K562 (cell line): Measurements from ENCODE around the gene ARAP1. TPM values are rescaled to one million over a fixed set of nuclear protein-coding genes. Genes with fewer than 3 reads are reported as not detected.

Experiments used
- ATAC-seq: fragments of 200-7000 bp; cut with Tn5 transposase; 3 replicates; pipeline ENCODE4 v1.9.1; 2020; ENCODE audit warnings: moderate library complexity
- BruUV-seq: library from RNA; stranded (reverse); fragments of 400-500 nt; replicated peaks from 2 replicates; lab custom pipeline; 2021; lab: Mats Ljungman, UMichigan
- CTCF ChIA-PET: fragments of 300-600 bp; formaldehyde crosslinking; extraction: SDS; loops from one replicate; lab custom pipeline; 2021; ENCODE audit warnings: low intra/inter-chr PET ratio; lab: Yijun Ruan, JAX
- POLR2A ChIA-PET: fragments of 300-600, 350-650 bp; sonication (Branson Sonifier 250); formaldehyde crosslinking; extraction: SDS; loops from one replicate; lab custom pipeline; 2021; ENCODE audit warnings: antibody characterized with exemption, inconsistent platforms; lab: Yijun Ruan, JAX
- DNase-seq, 4 experiments: peaks; one replicate each; pipeline versions ENCODE4 v3.0.0 to v3.0.0-alpha.2; 2011 to 2018; ENCODE audit warnings: low spot score in 3 of 4, mixed read lengths in 3 of 4; ENCODE audit errors: extremely low read depth in 1 of 4
- FAIRE-seq: peaks from 2 replicates; lab custom pipeline; 2011; peaks lifted over from hg19 to GRCh38; lab: Jason Lieb, UNC
- H2AFZ ChIP-seq: 2 replicates; pipeline ENCODE4 v1.6.0; 2011; ENCODE audit warnings: low read depth, low read length, control low read depth, inconsistent platforms
- H3K27ac ChIP-seq: fragments of 200-600 bp; 3 replicates; pipeline ENCODE4 v1.8.0; 2011; ENCODE audit warnings: low read depth, mild to moderate bottlenecking, control low read depth, inconsistent platforms, low read length, moderate library complexity, mixed read lengths; ENCODE audit errors: extremely low read depth
- H3K27me3 ChIP-seq, 2 experiments: fragments of 300-600 bp in 1 of 2; 2 replicates in 1 of 2; 3 replicates in 1 of 2; pipeline versions ENCODE4 v1.6.0 to v1.8.0; 2011; ENCODE audit warnings: inconsistent platforms in 2 of 2, low read length in 2 of 2, mild to moderate bottlenecking in 1 of 2, mixed read lengths in 1 of 2, moderate library complexity in 1 of 2; ENCODE audit not compliant: control insufficient read depth in 2 of 2, insufficient read depth in 2 of 2
- H3K36me3 ChIP-seq: fragments of 300-600 bp; 3 replicates; pipeline ENCODE4 v1.8.0; 2011; ENCODE audit warnings: mild to moderate bottlenecking, low read length, inconsistent platforms; ENCODE audit not compliant: control insufficient read depth, insufficient read depth
- H3K4me1 ChIP-seq, 2 experiments: fragments of 200-600 bp in 1 of 2; replicated peaks in 1 of 2; 2 replicates in 1 of 2; 3 replicates in 1 of 2; pipeline versions ENCODE4 v1.5.1 to v1.8.0; 2011; ENCODE audit warnings: inconsistent platforms in 2 of 2, low read length in 2 of 2, mild to moderate bottlenecking in 1 of 2, mixed read lengths in 1 of 2, moderate library complexity in 1 of 2; ENCODE audit not compliant: control insufficient read depth in 2 of 2, insufficient read depth in 2 of 2
- H3K4me2 ChIP-seq: 2 replicates; pipeline ENCODE4 v1.6.1; 2011; ENCODE audit warnings: low read length, control low read depth, inconsistent platforms, mixed read lengths; ENCODE audit not compliant: insufficient read depth
- H3K4me3 ChIP-seq: fragments of 200-600 bp; sonication (generic), shearing (Covaris generic); 2 replicates; pipeline ENCODE4 v1.5.1; 2016; ENCODE audit warnings: control low read depth, inconsistent platforms
- H3K79me2 ChIP-seq: fragments of 200-600 bp; 3 replicates; pipeline ENCODE4 v1.8.0; 2011; ENCODE audit warnings: low read length, inconsistent platforms; ENCODE audit not compliant: control insufficient read depth, insufficient read depth
- H3K9ac ChIP-seq, 2 experiments: 2 replicates each; pipeline versions ENCODE4 v1.6.0 to v1.6.1; 2011; ENCODE audit warnings: low read depth in 2 of 2, low read length in 2 of 2, control low read depth in 1 of 2, inconsistent platforms in 1 of 2, mild to moderate bottlenecking in 1 of 2, mixed read lengths in 1 of 2; ENCODE audit not compliant: insufficient read depth in 1 of 2
- H3K9me1 ChIP-seq: one replicate; pipeline ENCODE4 v1.6.0; 2011; ENCODE audit warnings: inconsistent platforms, mild to moderate bottlenecking, low read length, moderate library complexity; ENCODE audit not compliant: control insufficient read depth, insufficient read depth
- H3K9me3 ChIP-seq: replicated peaks from 2 replicates; pipeline ENCODE4 v1.5.1; 2011; ENCODE audit warnings: low read depth, low read length, inconsistent platforms; ENCODE audit not compliant: control insufficient read depth, insufficient read depth
- H4K20me1 ChIP-seq: replicated peaks from 2 replicates; pipeline ENCODE4 v1.6.1; 2011; ENCODE audit warnings: low read length, inconsistent platforms, mixed read lengths; ENCODE audit not compliant: control insufficient read depth, insufficient read depth
- ATF6 ChIP-seq: sonication (generic); formaldehyde crosslinking; IDR thresholded peaks from 2 replicates; pipeline ENCODE4 v1.4.0; 2020; ENCODE audit warnings: mild to moderate bottlenecking, missing genetic modification reagents
- ATF7 ChIP-seq: fragments of 450-650 bp; IDR thresholded peaks from 2 replicates; pipeline ENCODE4 v1.7.1; 2014; ENCODE audit warnings: mild to moderate bottlenecking, moderate library complexity
- CAMTA2 ChIP-seq: fragments of 250-450 bp; sonication (Bioruptor Pico); conservative IDR thresholded peaks from 2 replicates; pipeline ENCODE4 v1.5.1; 2022
- CBFB ChIP-seq: sonication (generic); formaldehyde crosslinking; IDR thresholded peaks from 2 replicates; pipeline ENCODE4 v1.4.0; 2020; ENCODE audit warnings: mild to moderate bottlenecking, missing genetic modification reagents
- CREM ChIP-seq: IDR thresholded peaks from 2 replicates; pipeline ENCODE4 v1.6.1; 2014; ENCODE audit warnings: antibody characterized with exemption, low read depth
- EWSR1 ChIP-seq: fragments of 450-650 bp; IDR thresholded peaks from 2 replicates; pipeline ENCODE4 v1.6.1; 2018; ENCODE audit warnings: borderline replicate concordance, mild to moderate bottlenecking, low read depth, moderate library complexity; ENCODE audit not compliant: partially characterized antibody
- HDAC3 ChIP-seq: fragments of 450-650 bp; IDR thresholded peaks from 2 replicates; pipeline ENCODE4 v1.6.1; 2018; ENCODE audit warnings: borderline replicate concordance, mild to moderate bottlenecking, moderate library complexity; ENCODE audit not compliant: partially characterized antibody
- ILK ChIP-seq: fragments of 450-650 bp; IDR thresholded peaks from 2 replicates; pipeline ENCODE4 v1.6.1; 2016; ENCODE audit warnings: missing genetic modification characterization, low read depth, mild to moderate bottlenecking, missing compliant biosample characterization, moderate library complexity, borderline replicate concordance
- MCM7 ChIP-seq, 2 experiments: fragments of 450-650 bp; IDR thresholded peaks; 2 replicates each; pipeline ENCODE4 v1.6.1; 2016 to 2018
- NFIC ChIP-seq: fragments of 450-650 bp; IDR thresholded peaks from 2 replicates; pipeline ENCODE4 v1.6.1; 2017; ENCODE audit warnings: mild to moderate bottlenecking, inconsistent platforms
- NR2C2 ChIP-seq, 2 experiments: fragments of 200-800 bp in 1 of 2; sonication (Bioruptor generic) in 1 of 2; sonication (generic) in 1 of 2; formaldehyde crosslinking in 1 of 2; IDR thresholded peaks; 2 replicates each; pipeline versions ENCODE4 v1.6.1 to v1.8.0; 2016 to 2022; ENCODE audit warnings: mild to moderate bottlenecking in 1 of 2, missing compliant biosample characterization in 1 of 2, missing genetic modification characterization in 1 of 2, missing genetic modification reagents in 1 of 2
- NR2F6 ChIP-seq: fragments of 450-650 bp; formaldehyde crosslinking; IDR thresholded peaks from 2 replicates; pipeline ENCODE4 v1.4.0; 2020; ENCODE audit warnings: mild to moderate bottlenecking
- PML ChIP-seq: IDR thresholded peaks from 2 replicates; pipeline ENCODE4 v1.6.1; 2012; ENCODE audit warnings: low read length, inconsistent platforms
- SMARCC2 ChIP-seq: fragments of 450-650 bp; IDR thresholded peaks from 2 replicates; pipeline ENCODE4 v1.6.1; 2017; ENCODE audit warnings: antibody characterized with exemption, moderate library complexity, mild to moderate bottlenecking, low read depth
- TEAD2 ChIP-seq: fragments of 450-650 bp; IDR thresholded peaks from 2 replicates; pipeline ENCODE4 v1.6.1; 2016; ENCODE audit warnings: missing genetic modification characterization, control low read depth, missing compliant biosample characterization
- TRIM24 ChIP-seq, 2 experiments: fragments of 450-650 bp; IDR thresholded peaks; 2 replicates each; pipeline ENCODE4 v1.6.1; 2016
- ZNF146 ChIP-seq: IDR thresholded peaks from one replicate; pipeline ENCODE4 v1.6.1; 2018; ENCODE audit warnings: missing compliant biosample characterization; ENCODE audit not compliant: unreplicated experiment
- ZNF639 ChIP-seq, 2 experiments: fragments of 200-800 bp in 1 of 2; sonication (Bioruptor generic) in 1 of 2; sonication (generic) in 1 of 2; formaldehyde crosslinking in 1 of 2; IDR thresholded peaks in 1 of 2; conservative IDR thresholded peaks in 1 of 2; 2 replicates each; pipeline versions ENCODE4 v1.5.0 to v1.6.1; 2016 to 2020; ENCODE audit warnings: missing compliant biosample characterization in 1 of 2, missing genetic modification characterization in 1 of 2, missing genetic modification reagents in 1 of 2
- ZNF75A ChIP-seq: fragments of 450-650 bp; formaldehyde crosslinking; IDR thresholded peaks from 2 replicates; pipeline ENCODE4 v1.4.0; 2020; ENCODE audit warnings: mild to moderate bottlenecking
- ZNF77 ChIP-seq: fragments of 250-450 bp; sonication (Bioruptor Pico); IDR thresholded peaks from 2 replicates; pipeline ENCODE4 v1.5.0; 2020
- WGBS: fragments of 100-300 bp; shearing (Covaris generic); methylation state at CpG from one replicate; pipeline ENCODE4 v1.1.6; 2016; ENCODE audit warnings: low coverage, mixed read lengths; ENCODE audit not compliant: insufficient coverage; ENCODE audit errors: missing lambda C conversion rate; 5-methylcytosine and 5-hydroxymethylcytosine counted together
- in situ Hi-C: fragments of 300-500 bp; cut with MboI; formaldehyde crosslinking; loops from 4 replicates; pipeline ENCODE4 v1.15.0; 2018; ENCODE audit warnings: inconsistent platforms, mixed read lengths
- intact Hi-C: fragments of 100-400 bp; cut with micrococcal nuclease; formaldehyde crosslinking; loops from 2 replicates; pipeline ENCODE4 v1.14.2; 2022
- polyA plus RNA-seq, 8 experiments: library from polyadenylated mRNA; depleted of rRNA in 4 of 8; stranded (reverse) in 5 of 8; unstranded in 3 of 8; fragments of >200 nt; fragmentation: Nextera tagmentation in 2 of 8; fragmentation: Illumina TruSeq in 1 of 8; extraction: Ambion mirVana in 2 of 8; extraction: Trizol in 1 of 8; gene quantifications; 2 replicates each; pipeline versions ENCODE4 v1.2.1 to v1.2.3, GENCODE V29; 2011 to 2014; ENCODE audit warnings: inconsistent platforms in 1 of 8, missing spikeins in 1 of 8
- total RNA-seq, 7 experiments: library from RNA; depleted of rRNA in 6 of 7; stranded (reverse); fragments of >200 nt in 6 of 7; fragmentation: Illumina TruSeq in 2 of 7; extraction: Trizol in 2 of 7; gene quantifications; 2 replicates each; pipeline versions ENCODE4 v1.2.1 to v1.2.3, GENCODE V29; 2011 to 2021; ENCODE audit warnings: low replicate concordance in 1 of 7

ARAP1 gene
- total and polyA plus RNA-seq, 9 of the 15 experiments (the other 6 are each of a cell fraction or from before 2014, with no cell fraction given): 0.23 to 67.0 (median 24.6) TPM

GRCh38 chr11:72779495-72780128, 27.4 kb upstream of the ARAP1 start:
- no TSS peak for BruUV-seq
- no peak for ATAC-seq
- FAIRE-seq: peak; percentile 29
- Histone ChIP-seq H3K4me2 (no peak overlapping the region; the same call in 1 of the 2 replicates), H3K36me3 (peaks cover 6% of the 10 kb centered on the region; the same call in 1 of the 3 replicates), H4K20me1 (no peaks in the 10 kb centered on the region), H3K79me2 (peaks cover 11% of the 10 kb centered on the region; the same call in 2 of the 3 replicates), H3K9ac (peak overlapping the region in 1 of 2 experiments; percentile 87; a peak in 1 of 4 replicates), H3K27ac (no peak overlapping the region), H3K27me3 (no peaks in the 10 kb centered on the region), H2AFZ (no peak overlapping the region), H3K4me3 (no peak overlapping the region), H3K9me1 (peaks cover 3% of the 10 kb centered on the region), H3K9me3 (no peaks in the 10 kb centered on the region), H3K4me1 (peaks cover 75 to 83% of the 10 kb centered on the region in 2 experiments)
- 72% methylated on average over 4 of the region's 4 CpGs for WGBS
- ChIA-PET CTCF (no interaction called here), POLR2A (interaction anchor here (0.6 to 4.0 kb wide), 5 partner anchors 8 to 347 kb away, joined by 3 to 36 read pairs (median 3); no protein-coding TSS in a partner anchor)
- intact Hi-C loops (loop anchor here (5.0 kb wide), 1 partner anchor 37 kb away; no protein-coding TSS in a partner anchor), in situ Hi-C loops (no loop called here)
- no peak for DNase-seq
- TF ChIP-seq NR2C2 (CRISPR knock-in tag; IDR thresholded peaks at IDR 0.05) (peak; percentile 26; the same call in 1 of the 2 replicates), NR2C2 (tag; IDR thresholded peaks at IDR 0.05) (peak; percentile 71; the same call in 1 of the 2 replicates), CBFB (CRISPR knock-in tag) (no peak), SMARCC2 (no peak), TRIM24 (IDR thresholded peaks at IDR 0.05) (no peak), ZNF639 (CRISPR knock-in tag; conservative IDR thresholded peaks at IDR 0.05 in 1 of 2, IDR thresholded peaks at IDR 0.05 in 1 of 2) (no peak), ATF6 (CRISPR knock-in tag) (no peak), TEAD2 (tag) (no peak), MCM7 (IDR thresholded peaks at IDR 0.05) (no peak), ATF7 (no peak), ZNF75A (CRISPR knock-in tag) (no peak), EWSR1 (no peak), ZNF77 (CRISPR knock-in tag) (no peak), CAMTA2 (CRISPR knock-in tag) (no peak), CREM (no peak), ZNF146 (CRISPR knock-in tag) (no peak), HDAC3 (no peak), PML (no peak), NR2F6 (CRISPR knock-in tag) (no peak), NFIC (peak; percentile 66), ILK (tag) (no peak)
